ENCODE results near the gene SNUPN.
A peak's percentile ranks its signal among the peaks of the same experiment; 100 is the strongest.

SNUPN gene

DNA sequence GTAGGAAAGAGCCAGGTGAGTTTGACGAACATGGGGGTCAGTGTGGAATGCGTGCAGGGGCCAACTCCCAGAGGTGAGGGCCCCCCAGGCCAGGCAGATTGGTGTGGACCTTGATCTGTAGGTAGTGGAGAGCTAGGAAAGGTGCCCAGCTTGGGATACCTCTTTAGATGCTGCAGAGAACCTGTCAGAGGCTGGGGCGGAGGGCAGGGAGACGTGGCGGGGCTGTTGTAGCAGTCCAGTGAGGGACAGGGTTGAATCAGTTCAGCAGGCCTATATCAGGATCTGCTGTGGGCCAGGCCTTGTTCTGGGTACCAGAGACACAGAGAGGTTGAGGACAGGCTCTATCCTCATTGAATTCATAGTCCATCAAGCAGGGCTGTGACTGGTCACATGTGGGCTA lies 30.8 kb upstream of the SNUPN start:
- H3K27ac ChIP-seq, result peak overlapping the region in 2 of 21 experiments; percentile 32 to 51

DNA sequence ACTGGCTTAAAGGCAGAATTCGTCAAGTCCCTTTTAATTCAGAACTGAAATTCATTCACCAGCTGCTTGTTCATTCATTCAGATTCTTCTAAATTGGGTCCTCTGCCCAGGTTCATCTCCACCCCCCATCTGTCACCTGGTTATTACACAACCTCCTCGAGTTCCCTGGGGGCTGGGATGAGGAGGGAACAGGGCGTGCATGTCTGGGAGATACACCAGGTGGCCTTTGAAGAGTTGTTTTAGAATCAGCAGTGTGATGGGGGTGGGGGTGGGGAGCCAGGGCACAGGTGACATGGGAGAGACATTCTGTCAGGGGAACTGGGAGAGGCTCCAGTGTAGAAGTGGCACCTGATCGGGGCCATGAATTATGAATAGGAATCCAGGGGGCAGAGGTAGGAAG lies 30.4 kb upstream of the SNUPN start:
- Histone ChIP-seq H3K4me3 (no peak overlapping the region), H3K27ac (peak overlapping the region in 2 of 21 experiments; percentile 32 to 51)

More for the DNA sequence above, 30.8 kb upstream of the SNUPN start:
- no peak overlapping the region for H3K4me3 ChIP-seq

DNA sequence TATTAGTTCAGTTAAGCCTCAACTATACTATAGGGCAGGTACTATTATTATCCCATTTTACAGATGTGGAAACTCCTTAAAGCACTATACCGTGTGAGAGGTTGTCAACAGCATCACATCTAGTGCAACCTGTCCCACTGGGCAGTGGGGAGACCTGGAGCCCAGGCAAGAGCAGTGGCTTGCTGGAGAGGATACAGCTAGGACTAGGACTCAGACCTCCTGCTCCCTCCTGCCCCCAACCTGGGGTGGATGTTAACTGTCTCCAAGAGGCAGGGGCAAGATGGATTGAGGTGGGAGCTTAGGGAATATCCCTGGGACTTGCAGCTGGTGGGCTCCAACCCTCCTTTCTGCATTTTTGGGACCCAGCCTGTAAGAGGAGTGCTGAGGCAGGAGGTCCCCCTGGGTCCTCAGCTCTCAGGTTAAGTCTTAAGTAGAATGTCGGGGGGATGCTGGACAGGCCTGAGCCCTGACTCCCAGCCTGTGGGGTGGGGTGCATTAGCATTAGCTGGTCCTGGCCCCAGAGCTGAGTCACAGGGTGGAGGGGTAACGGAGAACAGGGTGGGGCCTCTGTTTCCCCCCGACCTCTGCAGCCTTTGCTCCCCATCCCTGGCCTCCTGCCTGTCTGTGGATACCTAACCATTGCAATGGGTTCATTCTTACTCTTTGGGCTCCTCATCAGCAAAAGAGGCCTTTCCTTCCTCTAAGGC lies 28.8 kb upstream of the SNUPN start:
- H3K27ac ChIP-seq, result peak overlapping the region in 3 of 21 experiments; percentile 5 to 35 (median 13)

DNA sequence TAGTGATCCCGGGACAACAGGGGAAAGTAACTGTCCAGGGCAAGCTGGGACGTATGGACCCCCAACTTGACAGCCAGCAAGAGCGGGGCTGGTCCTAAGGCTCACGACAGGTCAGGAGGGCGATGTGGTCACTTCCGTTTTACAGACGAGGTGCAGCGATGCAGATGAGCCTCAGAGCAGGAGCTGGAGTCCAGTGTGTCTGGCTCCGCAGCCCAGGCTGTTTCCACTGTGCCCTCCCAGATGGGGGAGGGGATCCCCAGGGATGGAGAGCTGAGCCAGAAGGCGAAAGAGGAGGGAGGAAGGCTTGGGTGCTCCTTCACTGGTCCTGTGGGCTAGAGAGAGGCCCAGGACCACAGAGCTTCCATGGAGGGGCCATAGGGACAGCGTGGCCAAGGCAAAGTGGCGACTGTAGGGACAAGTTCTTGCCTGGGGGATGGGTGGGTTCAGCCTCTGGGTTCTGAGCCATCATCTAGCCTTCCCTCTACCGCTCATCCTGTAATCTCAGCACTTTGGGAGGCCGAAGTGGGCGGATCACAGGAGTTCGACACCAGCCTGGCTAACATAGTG lies 27.9 kb upstream of the SNUPN start:
- peak overlapping the region in 8 of 21 experiments; percentile 48 to 81 (median 68) for H3K27ac ChIP-seq
- H3K4me3 ChIP-seq, result no peak overlapping the region

More for the DNA sequence above, 28.8 kb upstream of the SNUPN start:
- no peak overlapping the region for H3K4me3 ChIP-seq

DNA sequence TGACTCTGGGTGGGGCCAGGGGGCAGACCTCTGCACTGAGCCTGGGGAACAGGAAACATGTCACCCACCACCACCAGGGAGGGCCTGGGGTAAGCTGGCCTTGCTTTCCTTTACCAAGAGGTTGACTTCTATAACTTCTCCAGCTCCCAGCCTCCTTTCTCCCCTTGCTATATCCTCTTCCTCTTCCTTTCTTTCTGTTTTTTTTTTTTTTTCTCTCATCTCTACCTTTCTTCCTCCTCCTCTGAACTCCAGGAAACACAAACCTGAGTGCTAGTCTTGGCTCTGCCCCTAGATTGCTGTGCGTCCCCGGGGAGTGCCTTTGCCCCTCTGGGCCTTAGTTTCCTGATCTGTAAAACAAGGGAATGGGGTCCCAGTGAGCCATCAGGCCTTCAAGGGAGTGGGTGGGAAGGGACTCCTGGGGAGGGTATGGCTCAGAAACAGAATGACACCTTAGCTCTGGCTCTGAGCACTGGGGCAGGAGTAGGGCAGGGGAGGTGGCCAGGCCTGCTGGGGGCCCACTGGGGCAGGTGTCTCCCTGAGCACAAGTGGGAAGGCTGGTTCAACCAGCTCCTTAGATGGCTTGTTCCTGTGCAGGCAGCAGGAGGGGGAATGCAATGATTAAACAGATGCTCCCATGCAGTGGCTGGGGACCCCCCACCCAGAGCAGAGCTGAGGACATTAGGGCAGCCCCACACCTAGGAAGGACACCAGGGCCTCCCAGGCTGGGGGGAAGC lies 26.5 kb upstream of the SNUPN start:
- peak overlapping the region in 6 of 7 experiments; percentile 2 to 77 (median 40) for H3K4me3 ChIP-seq
- peak overlapping the region in 16 of 21 experiments; percentile 14 to 81 (median 62) for H3K27ac ChIP-seq

DNA sequence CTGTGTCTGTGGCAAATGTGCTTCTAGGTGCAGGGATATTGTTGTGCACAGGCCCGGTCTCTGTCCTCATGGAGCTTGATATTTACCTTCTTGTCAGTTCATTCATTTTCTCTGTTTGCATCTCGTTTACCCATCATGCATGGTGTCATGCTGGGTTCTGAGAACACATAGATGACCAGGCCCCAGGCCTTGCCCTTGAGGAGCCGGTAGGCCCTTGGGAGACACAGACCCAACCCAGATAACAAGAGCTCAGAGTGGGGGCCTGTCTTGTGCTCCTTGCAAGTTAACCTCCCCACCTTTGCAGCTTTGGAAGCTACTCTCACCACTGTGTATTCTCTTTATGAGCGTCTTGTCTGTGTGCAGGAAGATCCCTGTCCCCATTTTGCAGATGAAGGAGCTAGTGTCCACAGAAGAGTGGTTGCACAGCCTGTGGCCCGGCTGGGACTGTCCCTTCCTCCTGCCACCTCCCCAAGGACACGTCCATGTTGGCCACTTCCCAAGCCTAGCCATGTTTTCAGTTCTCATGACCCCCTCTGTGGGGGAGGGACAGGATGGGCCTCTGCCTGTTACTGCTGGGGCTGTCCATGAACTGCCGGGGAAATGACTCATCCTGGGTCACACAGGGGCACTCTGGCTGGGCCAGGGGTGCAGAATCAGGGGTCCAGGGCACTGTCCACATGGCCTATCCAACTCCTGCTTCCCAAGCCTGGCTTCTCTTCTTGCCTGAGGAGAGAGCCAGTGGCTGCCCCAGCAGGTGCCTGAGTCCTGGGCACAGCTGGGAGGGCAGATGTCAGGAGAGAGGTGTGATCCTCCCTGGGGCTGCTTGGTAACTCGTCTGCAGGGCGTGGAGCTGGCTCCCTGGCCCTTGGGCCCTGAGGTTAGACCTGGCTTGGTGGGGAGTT lies 25.6 kb upstream of the SNUPN start:
- peak overlapping the region; percentile 2 to 77 (median 17) for H3K4me3 ChIP-seq
- H3K27ac ChIP-seq, result peak overlapping the region in 17 of 21 experiments; percentile 9 to 96 (median 61)

DNA sequence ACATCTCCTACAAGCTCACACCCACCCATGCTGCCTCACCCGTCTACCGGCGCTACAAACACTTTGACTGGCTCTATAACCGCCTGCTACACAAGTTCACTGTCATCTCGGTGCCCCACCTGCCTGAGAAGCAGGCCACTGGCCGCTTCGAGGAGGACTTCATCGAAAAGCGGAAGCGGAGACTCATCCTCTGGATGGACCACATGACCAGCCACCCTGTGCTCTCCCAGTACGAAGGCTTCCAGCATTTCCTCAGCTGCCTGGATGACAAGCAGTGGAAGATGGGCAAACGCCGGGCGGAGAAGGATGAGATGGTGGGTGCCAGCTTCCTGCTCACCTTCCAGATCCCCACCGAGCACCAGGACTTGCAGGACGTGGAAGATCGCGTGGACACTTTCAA lies 24.3 kb upstream of the SNUPN start:
- peak overlapping the region in 6 of 21 experiments; percentile 16 to 98 (median 90) for H3K27ac ChIP-seq
- H3K4me3 ChIP-seq, result peak overlapping the region in 6 of 7 experiments; percentile 63 to 86 (median 78)

DNA sequence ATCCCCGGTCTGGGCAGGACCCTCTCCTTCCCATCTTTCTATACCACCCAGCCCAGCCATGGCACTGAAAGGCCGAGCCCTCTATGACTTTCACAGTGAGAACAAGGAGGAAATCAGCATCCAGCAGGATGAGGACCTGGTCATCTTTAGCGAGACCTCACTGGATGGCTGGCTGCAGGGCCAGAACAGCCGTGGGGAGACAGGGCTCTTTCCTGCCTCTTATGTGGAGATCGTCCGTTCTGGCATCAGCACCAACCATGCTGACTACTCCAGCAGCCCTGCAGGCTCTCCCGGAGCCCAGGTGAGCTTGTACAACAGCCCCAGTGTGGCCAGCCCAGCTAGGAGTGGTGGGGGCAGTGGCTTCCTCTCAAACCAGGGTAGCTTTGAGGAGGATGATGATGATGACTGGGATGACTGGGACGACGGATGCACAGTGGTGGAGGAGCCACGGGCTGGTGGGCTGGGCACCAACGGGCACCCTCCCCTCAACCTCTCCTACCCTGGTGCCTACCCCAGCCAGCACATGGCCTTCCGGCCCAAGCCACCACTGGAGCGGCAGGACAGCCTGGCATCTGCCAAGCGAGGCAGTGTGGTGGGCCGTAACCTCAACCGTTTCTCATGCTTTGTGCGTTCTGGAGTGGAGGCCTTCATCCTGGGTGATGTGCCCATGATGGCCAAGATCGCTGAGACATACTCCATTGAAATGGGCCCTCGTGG lies 23.7 kb upstream of the SNUPN start:
- H3K4me3 ChIP-seq, result peak overlapping the region; percentile 63 to 88 (median 79)
- peak overlapping the region in 17 of 21 experiments; percentile 78 to 98 (median 94) for H3K27ac ChIP-seq

GRCh38 chr15:75648156-75649000 lies 22.9 kb upstream of the SNUPN start:
- H3K27ac ChIP-seq, result peak overlapping the region; percentile 78 to 98 (median 94)
- H3K4me3 ChIP-seq, result peak overlapping the region; percentile 63 to 88 (median 79)

DNA sequence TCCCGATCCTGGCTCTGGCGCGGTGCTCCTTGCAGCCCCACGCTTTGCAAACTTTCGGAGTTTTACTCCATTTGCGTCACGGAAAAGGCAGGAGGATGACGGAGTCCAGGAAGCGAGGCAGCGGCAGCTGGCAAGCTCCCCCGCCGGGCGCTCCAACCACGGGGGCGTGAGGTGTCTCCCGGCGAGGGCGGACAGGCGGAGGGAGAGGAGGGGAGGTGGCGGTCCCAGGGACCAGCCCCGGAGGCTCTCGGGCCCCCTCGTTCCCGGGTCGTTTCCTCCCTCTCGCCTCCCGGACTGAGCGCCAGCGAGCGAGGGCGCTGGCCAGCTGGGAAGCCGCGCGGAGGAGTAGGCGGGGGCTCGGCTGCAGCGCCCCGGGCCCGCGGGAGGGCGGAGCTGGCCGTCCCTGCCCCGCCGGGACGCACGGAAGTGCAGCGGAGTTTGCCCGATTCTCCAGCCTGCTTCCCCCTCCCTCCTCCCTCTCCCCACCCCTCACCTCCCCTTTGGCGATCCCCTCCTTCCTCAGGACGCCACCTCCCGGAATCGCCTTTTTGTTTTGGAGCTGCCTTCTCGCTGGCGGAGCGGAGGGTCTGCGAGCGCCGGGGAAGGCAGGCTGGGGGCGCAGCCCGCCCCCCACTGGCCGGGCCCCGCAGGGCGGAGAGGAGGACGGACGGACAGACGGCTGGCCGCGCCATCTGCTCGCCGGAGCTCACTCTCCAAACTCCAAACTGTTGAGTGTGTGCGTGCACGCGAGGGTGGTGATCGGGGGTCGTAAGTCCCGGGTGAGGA lies 22.0 kb upstream of the SNUPN start, which contains the start of gene SNX33:
TSS of gene SNX33 (plus strand) at position 543 of the 786 bp plus-strand sequence. CDS start 1,191 bp downstream, outside the sequence.
- peak within 1 kb of the TSS; percentile 63 to 88 (median 79) for H3K4me3 ChIP-seq
- peak within 1 kb of the TSS; percentile 78 to 98 (median 94) for H3K27ac ChIP-seq

DNA sequence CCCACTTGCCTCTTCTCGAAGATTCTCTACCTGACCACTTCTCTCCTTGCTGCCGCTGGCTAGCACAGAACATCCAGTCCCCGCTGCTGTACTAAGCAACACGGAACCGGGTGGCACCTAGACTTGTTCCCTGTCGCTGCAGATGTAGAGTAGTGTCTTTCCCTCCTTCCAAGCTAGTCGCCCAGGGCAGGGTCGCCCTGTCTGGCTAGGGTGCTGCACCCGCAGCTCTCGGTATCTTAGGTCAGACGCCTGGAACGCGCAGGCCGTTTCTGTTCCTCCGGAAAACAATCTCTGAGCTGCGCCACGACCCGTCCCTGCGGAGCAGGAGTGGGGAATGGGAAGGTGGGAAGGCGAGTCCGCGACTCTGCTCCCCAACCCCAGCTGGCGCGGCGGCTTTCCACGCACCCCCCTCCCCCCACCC lies 21.4 kb upstream of the SNUPN start:
- peak overlapping the region; percentile 63 to 88 (median 79) for H3K4me3 ChIP-seq
- peak overlapping the region; percentile 78 to 98 (median 94) for H3K27ac ChIP-seq

DNA sequence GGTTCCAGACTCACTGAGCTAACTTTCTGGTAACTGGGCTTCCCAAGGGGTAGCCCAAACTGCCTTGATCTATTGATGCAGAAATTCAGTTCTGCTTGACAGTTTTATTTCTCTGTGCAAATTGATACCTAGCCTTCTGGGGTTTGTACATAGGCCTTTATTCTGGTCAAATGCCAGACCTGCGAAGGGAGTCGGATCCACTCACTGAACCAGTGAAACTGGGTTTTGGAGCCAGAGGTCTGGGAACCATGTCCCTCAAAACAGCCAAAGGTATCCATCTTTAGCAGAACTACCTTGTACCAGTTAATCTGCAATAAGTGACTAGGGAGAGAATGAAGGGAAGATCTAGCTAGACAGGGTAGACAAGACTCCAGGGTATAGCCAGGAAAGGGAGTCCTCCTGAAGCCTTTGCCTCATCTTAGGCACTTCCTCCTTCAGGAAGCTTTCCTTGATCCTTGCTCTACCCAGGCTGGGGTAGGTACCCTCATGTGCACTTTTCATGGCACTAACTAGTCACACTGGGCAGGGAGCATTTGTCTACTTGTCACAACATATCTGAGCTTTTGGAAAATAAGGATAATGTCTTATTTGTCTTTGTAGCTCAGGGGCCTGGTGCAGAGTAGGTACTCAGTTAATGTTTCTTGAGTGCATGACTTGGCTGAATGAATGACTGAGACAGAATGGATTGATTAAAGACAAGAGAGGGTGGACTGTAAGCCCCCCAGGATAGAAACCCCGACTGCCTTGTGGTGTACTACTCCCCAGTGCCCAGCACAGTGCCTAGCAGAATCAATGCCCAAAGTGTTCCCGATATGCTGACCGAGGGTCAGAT lies 20.8 kb upstream of the SNUPN start:
- peak overlapping the region in 20 of 21 experiments; percentile 78 to 98 (median 94) for H3K27ac ChIP-seq

DNA sequence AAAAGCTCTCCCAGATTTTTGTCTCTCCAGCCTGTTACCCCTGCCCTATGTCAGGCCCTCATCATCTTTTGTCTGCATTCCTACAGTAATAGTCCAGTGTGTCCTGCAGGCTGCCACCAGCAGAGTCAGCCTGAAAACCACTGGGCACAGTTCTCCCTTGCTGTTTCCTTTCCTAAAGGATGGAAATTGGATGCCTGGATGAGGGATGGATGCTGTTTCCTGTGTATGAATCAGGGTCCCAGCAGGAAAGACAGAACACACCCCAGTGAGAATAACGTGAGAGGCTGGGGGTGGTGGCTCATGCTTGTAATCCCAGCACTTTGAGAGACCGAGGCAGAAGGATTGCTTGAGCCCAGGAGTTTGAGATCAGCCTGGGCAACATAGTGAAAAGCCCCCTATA lies 18.9 kb upstream of the SNUPN start:
- Histone ChIP-seq H3K27ac (no peak overlapping the region), H3K4me3 (no peak overlapping the region)

More for the DNA sequence above, 20.8 kb upstream of the SNUPN start:
- peak overlapping the region; percentile 63 to 88 (median 79) for H3K4me3 ChIP-seq

GRCh38 chr15:75641603-75642002 lies 16.1 kb upstream of the SNUPN start:
- no peak overlapping the region for H3K27ac ChIP-seq
- H3K4me3 ChIP-seq, result no peak overlapping the region

DNA sequence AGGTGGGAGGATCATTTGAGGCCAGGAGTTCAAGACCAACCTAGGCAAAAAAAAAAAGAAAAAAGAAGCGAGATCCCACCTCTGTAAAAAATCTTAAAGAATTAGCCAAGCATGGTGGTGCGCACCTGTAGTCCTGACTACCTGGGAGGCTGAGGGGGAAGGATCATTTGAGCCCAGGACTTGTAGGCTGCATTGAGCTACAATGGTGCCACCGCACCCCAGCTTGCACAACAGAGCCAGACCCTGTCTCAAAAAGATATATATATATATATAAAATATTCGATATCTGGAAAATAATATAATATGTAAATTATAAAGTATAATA lies 15.6 kb upstream of the SNUPN start:
- H3K27ac ChIP-seq, result peak overlapping the region in 14 of 21 experiments; percentile 88 to 98 (median 94)
- H3K4me3 ChIP-seq, result peak overlapping the region in 2 of 7 experiments; percentile 79 to 84

All from skin epidermis (tissue), 12 donors.